NCI-H128 (cell line): ENCODE measurements around the gene TMEM240.
"Not testable (repeated sequence)": the region's sequence is repeated elsewhere in the genome, so short reads cannot be mapped to it uniquely, and the experiment has no call there.

ENCODE experiments used
- DNase-seq: peaks from one replicate; lab custom pipeline; 2025; ENCODE audit not compliant: unreplicated experiment; lab: John Stamatoyannopoulos, UW

TMEM240 gene

GRCh38 chr1:1557688-1558087, 17.3 kb upstream of the TMEM240 start:
- DNase-seq: not testable (repeated sequence)

DNA sequence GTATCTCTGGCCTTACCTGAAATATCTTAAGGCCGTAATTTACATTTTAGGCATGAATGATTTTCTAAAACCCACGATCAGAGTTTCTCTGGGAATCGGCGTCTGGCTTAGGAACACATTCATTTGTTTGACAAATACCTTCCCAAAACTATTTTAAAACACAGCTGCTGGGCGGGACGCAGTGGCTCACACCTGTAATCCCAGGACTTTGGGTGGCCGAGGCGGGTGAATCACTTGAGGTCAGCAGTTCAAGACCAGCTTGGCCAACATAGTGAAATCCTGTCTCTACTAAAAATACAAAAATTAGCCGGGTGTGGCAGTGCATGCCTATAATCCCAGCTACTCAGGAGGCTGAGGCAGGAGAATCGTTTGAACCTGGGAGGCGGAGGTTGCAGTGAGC, 16.5 kb upstream of the TMEM240 start:
- DNase-seq: not testable (repeated sequence)

GRCh38 chr1:1556505-1556904, 16.1 kb upstream of the TMEM240 start:
- no peak for DNase-seq

- DNase-seq: no peak
Observed at GRCh38 chr1:1554926-1555915, 14.8 kb upstream of the TMEM240 start.

DNA sequence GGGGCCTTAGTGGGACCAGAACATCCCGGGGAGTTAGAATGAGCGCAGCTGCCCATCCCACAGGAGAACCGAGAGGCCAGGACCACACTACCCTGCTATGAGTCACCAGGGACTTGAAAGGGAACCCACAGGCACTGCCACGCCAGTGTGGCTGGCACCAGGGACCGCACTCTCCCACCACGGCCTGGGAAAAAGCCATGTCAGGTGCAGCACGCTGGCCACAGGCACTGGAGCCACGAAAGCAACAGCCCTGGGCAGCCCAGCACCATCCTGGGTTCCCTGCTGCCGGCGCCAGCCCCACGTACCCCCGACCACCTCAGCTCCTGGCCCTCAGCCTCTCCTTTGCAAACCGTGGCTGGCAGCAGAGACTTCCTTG, 14.1 kb upstream of the TMEM240 start:
- DNase-seq: no peak

GRCh38 chr1:1553821-1554494, 13.5 kb upstream of the TMEM240 start:
- no peak for DNase-seq

DNA sequence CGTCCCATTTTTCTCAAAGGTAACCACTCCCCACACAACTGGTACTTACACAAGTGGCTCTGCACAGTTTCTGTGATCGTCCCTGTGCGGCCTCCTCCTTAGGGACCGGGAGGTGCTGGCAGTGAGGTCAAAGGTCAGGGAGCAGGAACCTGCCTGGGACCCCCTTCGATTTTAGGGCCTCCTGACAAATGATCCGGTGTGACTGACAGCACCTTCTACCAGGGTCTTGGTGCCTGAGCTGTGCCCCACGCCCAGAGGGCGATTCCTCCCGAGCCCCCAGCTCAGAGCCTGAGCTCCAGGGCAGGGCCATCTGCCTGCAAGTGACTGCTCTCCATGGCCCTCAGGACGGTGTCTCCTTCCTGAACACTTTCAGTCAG, 11.8 kb upstream of the TMEM240 start:
- DNase-seq: no peak

GRCh38 chr1:1551524-1552262, 11.3 kb upstream of the TMEM240 start:
- DNase-seq: no peak

GRCh38 chr1:1550591-1551432, 10.4 kb upstream of the TMEM240 start:
- DNase-seq: no peak

- no peak for DNase-seq
Observed at GRCh38 chr1:1550087-1550486, 9.7 kb upstream of the TMEM240 start.

- DNase-seq: no peak
Observed at GRCh38 chr1:1548591-1548990, 8.2 kb upstream of the TMEM240 start.

- no peak for DNase-seq
Observed at GRCh38 chr1:1547476-1547875, 7.1 kb upstream of the TMEM240 start.

- no peak for DNase-seq
Observed at GRCh38 chr1:1547011-1547410, 6.6 kb upstream of the TMEM240 start.

DNA sequence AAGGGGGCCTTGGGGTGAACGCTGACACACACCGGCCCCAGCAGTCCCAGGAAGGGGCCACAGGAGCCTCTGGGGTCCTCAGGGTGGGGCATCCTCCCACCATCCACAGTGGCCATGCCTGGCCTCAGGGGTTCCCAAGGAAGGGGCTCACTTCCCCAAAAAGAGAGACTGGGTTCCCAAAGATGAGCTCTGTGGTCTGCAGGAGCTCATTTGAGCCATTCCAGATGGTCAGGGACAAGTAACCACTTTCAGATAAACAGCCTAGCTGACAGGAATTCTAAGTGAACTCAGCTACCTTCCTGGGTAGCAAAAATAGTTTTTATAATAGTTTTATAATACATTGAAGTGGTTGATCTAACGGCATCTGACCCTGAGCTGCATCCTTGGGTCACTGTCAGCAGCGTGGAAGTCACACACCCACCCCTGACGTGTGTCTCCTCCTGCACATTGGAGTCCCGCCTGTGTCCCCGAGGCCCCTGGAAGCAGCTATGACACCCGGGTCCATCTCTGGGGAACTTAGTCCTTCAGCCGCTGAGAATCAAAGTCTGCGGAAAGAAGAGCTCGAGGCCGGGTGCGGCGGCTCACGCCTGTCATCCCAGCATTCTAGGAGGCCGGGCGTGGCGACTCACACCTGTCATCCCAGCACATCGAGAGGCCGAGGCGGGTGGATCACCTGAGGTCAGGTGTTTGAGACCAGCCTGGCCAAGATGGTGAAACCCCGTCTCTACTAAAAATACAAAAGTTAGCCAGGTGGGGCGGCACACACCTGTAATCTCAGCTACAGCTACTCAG, 5.7 kb upstream of the TMEM240 start:
- DNase-seq: no peak

- DNase-seq: no peak
Observed at GRCh38 chr1:1544544-1544943, 4.1 kb upstream of the TMEM240 start.

GRCh38 chr1:1543706-1544099, 3.3 kb upstream of the TMEM240 start:
- no peak for DNase-seq

DNA sequence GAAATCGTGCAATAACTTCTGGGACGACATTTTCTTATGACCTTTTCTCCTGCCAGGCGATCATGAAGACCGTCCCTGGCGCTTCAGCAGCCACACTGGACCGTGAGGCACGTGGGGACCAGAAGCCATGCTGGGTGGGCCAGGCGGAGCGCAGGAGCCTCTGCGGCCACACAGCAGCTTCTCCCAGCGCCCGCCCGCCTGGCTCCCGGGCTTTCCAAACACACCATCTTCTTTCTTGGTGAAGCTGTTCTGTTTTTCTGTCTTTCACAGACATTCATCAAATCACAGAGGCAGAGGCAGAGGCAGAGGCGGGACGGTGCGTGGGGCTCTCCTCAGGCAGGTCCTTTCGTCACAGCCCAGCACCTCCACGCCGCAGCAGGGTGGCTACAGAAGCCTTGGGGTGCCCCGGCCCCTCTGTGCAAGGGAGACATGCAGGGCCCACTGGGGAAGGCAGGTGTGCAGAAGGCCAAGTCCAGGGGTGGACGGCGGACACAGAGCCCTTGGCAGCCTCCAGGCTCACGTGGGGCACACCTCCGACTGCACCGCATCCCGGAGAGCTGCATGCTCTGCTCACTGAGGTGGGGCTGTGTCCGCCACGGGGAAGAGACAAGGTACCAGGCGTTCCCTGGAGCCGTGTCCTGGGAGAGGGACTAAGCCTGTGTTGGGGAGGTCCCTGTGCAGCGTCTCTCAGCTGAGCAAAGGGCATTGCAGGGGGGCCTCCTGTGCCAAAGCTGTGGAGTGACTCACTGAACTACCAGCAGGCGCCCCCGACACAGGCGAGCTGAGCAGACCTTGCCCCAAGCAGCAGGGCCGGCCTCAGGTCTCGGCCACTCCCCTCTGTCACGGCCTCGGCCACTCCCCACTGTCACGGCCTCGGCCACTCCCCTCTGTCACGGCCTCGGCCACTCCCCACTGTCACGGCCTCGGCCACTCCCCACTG, 2.6 kb upstream of the TMEM240 start:
- DNase-seq: no peak

DNA sequence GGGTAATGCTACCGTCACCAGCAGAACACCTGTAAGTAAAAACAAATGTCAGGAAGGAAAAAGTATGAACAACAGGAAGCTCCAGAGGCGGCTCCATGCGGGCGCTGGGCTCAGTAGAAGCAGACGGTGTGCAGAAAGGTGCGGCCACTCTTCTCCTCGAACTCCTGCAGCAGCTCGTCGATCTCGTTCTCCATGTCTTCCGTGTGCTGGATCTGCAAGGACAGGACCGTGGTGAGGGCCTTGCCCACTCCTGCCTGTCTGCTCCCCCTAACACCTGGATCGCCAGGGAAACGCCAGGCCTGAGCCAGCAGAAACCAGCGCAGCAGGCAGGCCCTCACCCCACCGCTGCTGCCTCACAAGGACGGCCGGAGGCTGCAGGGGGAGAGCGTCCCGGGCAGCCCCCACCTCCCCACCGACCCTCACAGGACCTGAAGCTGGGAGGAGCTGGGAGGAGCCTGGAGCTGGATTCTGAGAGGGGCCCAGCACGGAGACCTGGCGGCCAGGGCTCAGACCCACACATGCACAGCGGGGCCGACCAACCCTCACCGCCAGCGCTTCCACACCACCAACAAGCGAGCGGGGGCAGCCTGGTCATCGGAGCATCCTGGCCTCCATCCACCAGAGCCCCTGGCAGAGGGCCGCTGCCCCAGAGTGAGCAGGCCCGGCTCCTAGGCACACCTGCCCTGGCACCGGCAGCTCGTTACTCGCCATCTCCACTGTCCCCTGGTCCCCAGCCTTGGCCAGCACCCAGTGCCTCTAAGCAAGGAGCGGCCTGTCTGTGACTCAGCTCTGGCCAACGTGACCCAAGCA, 1.7 kb upstream of the TMEM240 start:
- DNase-seq: no peak
